HepG2 (cell line): ENCODE measurements around the gene SPOCD1. TPM values are rescaled to one million over a fixed set of nuclear protein-coding genes. Genes with fewer than 3 reads are reported as not detected.

Source experiments
- ATAC-seq: fragments of 200-7000 bp; cut with Tn5 transposase; 3 replicates; pipeline ENCODE4 v1.9.1; 2020; ENCODE audit warnings: mild to moderate bottlenecking, moderate library complexity
- BruUV-seq: library from RNA; stranded (reverse); fragments of 400-500 nt; replicated peaks from 2 replicates; lab custom pipeline; 2021; lab: Mats Ljungman, UMichigan
- CTCF ChIA-PET: fragments of 300-600 bp; formaldehyde crosslinking; extraction: SDS; loops from one replicate; lab custom pipeline; 2021; ENCODE audit warnings: low total read pairs, inconsistent platforms, low intra/inter-chr PET ratio; lab: Yijun Ruan, JAX
- POLR2A ChIA-PET: fragments of 350-600 bp; sonication (Branson Sonifier 250); formaldehyde crosslinking; loops from one replicate; lab custom pipeline; 2020; ENCODE audit warnings: antibody characterized with exemption, inconsistent platforms; lab: Yijun Ruan, JAX
- DNase-seq: peaks from one replicate; pipeline ENCODE4 v3.0.0-alpha.2; 2015; ENCODE audit warnings: low spot score
- FAIRE-seq: peaks from 3 replicates; lab custom pipeline; 2011; peaks lifted over from hg19 to GRCh38; lab: Jason Lieb, UNC
- H2AFZ ChIP-seq: one replicate; pipeline ENCODE4 v1.6.1; 2011; ENCODE audit warnings: low read length, inconsistent platforms
- H3K27ac ChIP-seq: fragments of 300-600 bp; 3 replicates; pipeline ENCODE4 v1.8.0; 2011; ENCODE audit warnings: mixed run types, mild to moderate bottlenecking, mixed read lengths, low read length, inconsistent platforms; ENCODE audit not compliant: insufficient read depth; ENCODE audit errors: extremely low read length
- H3K27me3 ChIP-seq, 2 experiments: fragments of 200-600 bp in 1 of 2; 2 replicates in 1 of 2; 3 replicates in 1 of 2; pipeline versions ENCODE4 v1.6.0 to v1.8.0; 2011; ENCODE audit warnings: low read length in 2 of 2, mild to moderate bottlenecking in 2 of 2, moderate library complexity in 2 of 2, inconsistent platforms in 1 of 2; ENCODE audit not compliant: insufficient read depth in 2 of 2, control insufficient read depth in 1 of 2
- H3K36me3 ChIP-seq, 2 experiments: fragments of 200-600 bp in 1 of 2; replicated peaks in 1 of 2; 2 replicates in 1 of 2; 3 replicates in 1 of 2; pipeline versions ENCODE4 v1.5.1 to v1.8.0; 2011; ENCODE audit warnings: low read length in 2 of 2, inconsistent platforms in 1 of 2; ENCODE audit not compliant: insufficient read depth in 2 of 2, control insufficient read depth in 1 of 2
- H3K4me1 ChIP-seq: 2 replicates; pipeline ENCODE4 v1.5.1; 2012; ENCODE audit warnings: low read length, inconsistent platforms; ENCODE audit not compliant: insufficient read depth
- H3K4me2 ChIP-seq: 2 replicates; pipeline ENCODE4 v1.6.0; 2011; ENCODE audit warnings: low read depth, low read length, inconsistent platforms
- H3K4me3 ChIP-seq, 3 experiments: fragments of 200-600 bp in 1 of 3; sonication (generic), shearing (Covaris generic) in 1 of 3; replicated peaks in 1 of 3; 2 replicates each; pipeline ENCODE4 v1.5.1; 2011 to 2016; ENCODE audit warnings: low read length in 3 of 3, inconsistent platforms in 2 of 3, low read depth in 2 of 3, mild to moderate bottlenecking in 2 of 3, control low read depth in 1 of 3, mixed read lengths in 1 of 3; ENCODE audit not compliant: insufficient read depth in 1 of 3
- H3K79me2 ChIP-seq: one replicate; pipeline ENCODE4 v1.6.1; 2011; ENCODE audit warnings: low read length, inconsistent platforms; ENCODE audit not compliant: insufficient read depth
- H3K9ac ChIP-seq: 2 replicates; pipeline ENCODE4 v1.6.0; 2011; ENCODE audit warnings: mild to moderate bottlenecking, low read depth, low read length, inconsistent platforms; ENCODE audit not compliant: insufficient read depth
- H3K9me3 ChIP-seq: 2 replicates; pipeline ENCODE4 v1.5.1; 2012; ENCODE audit warnings: mild to moderate bottlenecking, low read length
- H4K20me1 ChIP-seq: 2 replicates; pipeline ENCODE4 v1.6.0; 2011; ENCODE audit warnings: inconsistent platforms, mild to moderate bottlenecking, low read length, moderate library complexity; ENCODE audit not compliant: insufficient read depth
- STAG1 ChIP-seq: sonication (generic); formaldehyde crosslinking; IDR thresholded peaks from 2 replicates; pipeline ENCODE4 v1.4.0; 2020; ENCODE audit warnings: missing genetic modification reagents
- THYN1 ChIP-seq: sonication (generic); formaldehyde crosslinking; IDR thresholded peaks from 2 replicates; pipeline ENCODE4 v1.8.1; 2023; ENCODE audit warnings: low read depth, mild to moderate bottlenecking, moderate library complexity, missing genetic modification reagents, borderline replicate concordance
- ZGPAT ChIP-seq: IDR thresholded peaks from 2 replicates; pipeline ENCODE4 v1.6.1; 2016; ENCODE audit warnings: mild to moderate bottlenecking
- ZNF142 ChIP-seq: sonication (generic); formaldehyde crosslinking; IDR thresholded peaks from 2 replicates; pipeline ENCODE4 v1.4.0; 2020; ENCODE audit warnings: missing genetic modification reagents
- ZNF639 ChIP-seq: conservative IDR thresholded peaks from 2 replicates; pipeline ENCODE4 v1.6.1; 2018; ENCODE audit warnings: missing genetic modification reagents
- WGBS: methylation state at CpG from one replicate; pipeline ENCODE4 v1.1.6; 2017; ENCODE audit warnings: low lambda C conversion rate; 5-methylcytosine and 5-hydroxymethylcytosine counted together
- in situ Hi-C: cut with HindIII; loops from 2 replicates; pipeline ENCODE4 v1.10.0; 2017; ENCODE audit warnings: low pct_unique_long_range_greater_than_20kb; ENCODE audit not compliant: extremely low pct_ligation_motif_present
- intact Hi-C: fragments of 100-400 bp; cut with micrococcal nuclease; formaldehyde crosslinking; loops from one replicate; pipeline ENCODE4 v1.10.0; 2022; ENCODE audit not compliant: unreplicated experiment
- polyA plus RNA-seq, 8 experiments: library from polyadenylated mRNA; depleted of rRNA in 3 of 8; stranded (reverse) in 7 of 8; unstranded in 1 of 8; fragments of >200 nt; fragmentation: Illumina TruSeq in 4 of 8; extraction: Trizol in 4 of 8; gene quantifications; 2 replicates each; pipeline versions ENCODE4 v1.2.1 to v1.2.3, GENCODE V29; 2011 to 2016; ENCODE audit warnings: low read depth in 4 of 8, missing spikeins in 1 of 8, mixed read lengths in 1 of 8; ENCODE audit not compliant: insufficient read depth in 1 of 8
- total RNA-seq, 5 experiments: library from RNA; depleted of rRNA; stranded (reverse); fragments of >200 nt; fragmentation: Illumina TruSeq; extraction: Trizol; gene quantifications; 2 replicates each; pipeline ENCODE4 v1.2.3, GENCODE V29; 2016; ENCODE audit warnings: low read depth in 1 of 5

Gene SPOCD1
- total and polyA plus RNA-seq, 2 of the 13 experiments (the other 11 are each of a cell fraction or from before 2014, with no cell fraction given): 0.24 to 0.29 TPM

- no peaks in the 10 kb centered on the region for H4K20me1 ChIP-seq
- no peak overlapping the region for H3K4me3 ChIP-seq
- no peaks in the 10 kb centered on the region for H3K79me2 ChIP-seq
- ChIA-PET POLR2A (no interaction called here), CTCF (no interaction called here)
- H2AFZ ChIP-seq: no peak overlapping the region
- 37% methylated on average over 9 of the region's 12 CpGs for WGBS
- peaks cover 5 to 13% of the 10 kb centered on the region in 2 experiments; a peak in 4 of 5 replicates for H3K27me3 ChIP-seq
- H3K4me2 ChIP-seq: no peak overlapping the region
- H3K36me3 ChIP-seq: no peaks in the 10 kb centered on the region
- BruUV-seq: no TSS peak
- H3K27ac ChIP-seq: no peak overlapping the region
- H3K4me1 ChIP-seq: 0 out of 2 replicates have a peak, but pooled peaks cover under 1% of the 10 kb centered on the region
- intact Hi-C loops: no loop called here
- DNase-seq: no peak
- no peak for FAIRE-seq
- no peaks in the 10 kb centered on the region for H3K9me3 ChIP-seq
- in situ Hi-C loops: no loop called here
- H3K9ac ChIP-seq: no peak overlapping the region
- no peak for ATAC-seq
- TF ChIP-seq THYN1 (CRISPR knock-in tag) (no peak), ZNF639 (CRISPR knock-in tag) (no peak), ZNF142 (CRISPR knock-in tag) (no peak), ZGPAT (CRISPR knock-in tag) (no peak), STAG1 (CRISPR knock-in tag) (no peak)
Measured at GRCh38 chr1:31782421-31783410, 33.1 kb downstream of the SPOCD1 start.
